SU-DHL-6 (cell line): ENCODE measurements around the gene ACTR5.

Experiments
- CTCF ChIP-seq: fragments of 200-600 bp; sonication (generic); IDR thresholded peaks from one replicate; pipeline ENCODE4 v1.5.1; 2017; ENCODE audit warnings: antibody characterized with exemption, mild to moderate bottlenecking, low read length, moderate library complexity; ENCODE audit not compliant: insufficient read depth, poor library complexity, severe bottlenecking
- EZH2phosphoT487 ChIP-seq: fragments of 200-600 bp; sonication (generic), shearing (Covaris generic); conservative IDR thresholded peaks from 2 replicates; pipeline ENCODE4 v1.6.1; 2018; ENCODE audit warnings: mild to moderate bottlenecking, antibody characterized with exemption, low read length, moderate library complexity, mixed read lengths

GRCh38 chr20:38755324-38755910 is 7.2 kb downstream of the ACTR5 start:
- TF ChIP-seq CTCF (no peak), EZH2phosphoT487 (no peak)
